HG03103 (cell line): ENCODE measurements around the gene RAB14.
"Not testable (repeated sequence)": the region's sequence is repeated elsewhere in the genome, so short reads cannot be mapped to it uniquely, and the experiment has no call there.

ENCODE experiments used
- ATAC-seq: cut with Tn5 transposase; IDR thresholded peaks from one replicate; pipeline ENCODE4 v1.9.1; 2021; ENCODE audit warnings: low read depth; ENCODE audit not compliant: unreplicated experiment

The RAB14 gene

GRCh38 chr9:121192959-121193640, 8.6 kb downstream of the RAB14 start:
- no peak for ATAC-seq

GRCh38 chr9:121192518-121192917, 9.2 kb downstream of the RAB14 start:
- no peak for ATAC-seq

GRCh38 chr9:121191235-121191634, 10.4 kb downstream of the RAB14 start:
- no peak for ATAC-seq

- no peak for ATAC-seq
Measured at GRCh38 chr9:121189660-121190059, 12.0 kb downstream of the RAB14 start.

- no peak for ATAC-seq
Measured at GRCh38 chr9:121189006-121189405, 12.7 kb downstream of the RAB14 start.

GRCh38 chr9:121187636-121188305, 13.9 kb downstream of the RAB14 start:
- ATAC-seq: no peak

- no peak for ATAC-seq
Measured at GRCh38 chr9:121185774-121186403, 15.8 kb downstream of the RAB14 start.

- ATAC-seq: no peak
Measured at GRCh38 chr9:121185178-121185745, 16.4 kb downstream of the RAB14 start.

- no peak for ATAC-seq
Measured at GRCh38 chr9:121184463-121184862, 17.2 kb downstream of the RAB14 start.

GRCh38 chr9:121183666-121184423, 17.8 kb downstream of the RAB14 start:
- no peak for ATAC-seq

GRCh38 chr9:121182989-121183388, 18.7 kb downstream of the RAB14 start:
- no peak for ATAC-seq

GRCh38 chr9:121182101-121182836, 19.4 kb downstream of the RAB14 start:
- no peak for ATAC-seq

GRCh38 chr9:121179930-121180681, 21.6 kb downstream of the RAB14 start:
- no peak for ATAC-seq

GRCh38 chr9:121179373-121179721, 22.3 kb downstream of the RAB14 start:
- not testable (repeated sequence) for ATAC-seq

- no peak for ATAC-seq
Measured at GRCh38 chr9:121178676-121179372, 22.8 kb downstream of the RAB14 start.

- no peak for ATAC-seq
Measured at GRCh38 chr9:121173501-121173900, 28.2 kb downstream of the RAB14 start.

GRCh38 chr9:121172726-121173487, 28.8 kb downstream of the RAB14 start:
- ATAC-seq: no peak

GRCh38 chr9:121171236-121171635, 30.4 kb downstream of the RAB14 start:
- ATAC-seq: no peak
